SH-SY5Y (cell line): ENCODE measurements around the gene HRH3.

Experiments used
- GATA2 ChIP-seq: IDR thresholded peaks from 2 replicates; pipeline ENCODE4 v1.6.1; 2011; ENCODE audit warnings: mild to moderate bottlenecking, low read depth, low read length
- GATA3 ChIP-seq: IDR thresholded peaks from 2 replicates; pipeline ENCODE4 v1.6.1; 2011; ENCODE audit warnings: low read depth, mild to moderate bottlenecking, low read length, moderate library complexity

HRH3 gene

DNA sequence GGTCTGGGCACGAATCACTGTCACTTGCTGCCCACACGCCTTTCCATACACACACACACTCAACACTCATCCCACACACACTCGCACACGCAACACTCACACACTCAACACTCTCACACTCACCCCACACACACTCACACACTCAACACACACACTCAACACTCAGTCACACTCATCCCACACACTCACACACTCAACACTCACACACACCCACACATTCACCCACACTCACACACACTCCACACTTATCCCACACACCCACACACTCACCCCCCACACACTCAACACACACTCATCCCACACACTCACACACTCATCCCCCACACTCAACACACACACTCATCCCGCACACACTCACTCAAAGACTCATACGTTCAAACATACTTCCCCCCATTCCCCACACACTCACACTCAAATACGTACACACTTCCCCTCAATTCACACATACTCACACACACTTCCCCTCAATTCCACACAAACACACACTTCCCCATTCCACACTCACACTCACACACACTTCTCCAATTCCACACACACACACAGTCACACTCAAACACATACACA is 9.0 kb upstream of the HRH3 start:
- TF ChIP-seq GATA2 (no peak), GATA3 (no peak)

DNA sequence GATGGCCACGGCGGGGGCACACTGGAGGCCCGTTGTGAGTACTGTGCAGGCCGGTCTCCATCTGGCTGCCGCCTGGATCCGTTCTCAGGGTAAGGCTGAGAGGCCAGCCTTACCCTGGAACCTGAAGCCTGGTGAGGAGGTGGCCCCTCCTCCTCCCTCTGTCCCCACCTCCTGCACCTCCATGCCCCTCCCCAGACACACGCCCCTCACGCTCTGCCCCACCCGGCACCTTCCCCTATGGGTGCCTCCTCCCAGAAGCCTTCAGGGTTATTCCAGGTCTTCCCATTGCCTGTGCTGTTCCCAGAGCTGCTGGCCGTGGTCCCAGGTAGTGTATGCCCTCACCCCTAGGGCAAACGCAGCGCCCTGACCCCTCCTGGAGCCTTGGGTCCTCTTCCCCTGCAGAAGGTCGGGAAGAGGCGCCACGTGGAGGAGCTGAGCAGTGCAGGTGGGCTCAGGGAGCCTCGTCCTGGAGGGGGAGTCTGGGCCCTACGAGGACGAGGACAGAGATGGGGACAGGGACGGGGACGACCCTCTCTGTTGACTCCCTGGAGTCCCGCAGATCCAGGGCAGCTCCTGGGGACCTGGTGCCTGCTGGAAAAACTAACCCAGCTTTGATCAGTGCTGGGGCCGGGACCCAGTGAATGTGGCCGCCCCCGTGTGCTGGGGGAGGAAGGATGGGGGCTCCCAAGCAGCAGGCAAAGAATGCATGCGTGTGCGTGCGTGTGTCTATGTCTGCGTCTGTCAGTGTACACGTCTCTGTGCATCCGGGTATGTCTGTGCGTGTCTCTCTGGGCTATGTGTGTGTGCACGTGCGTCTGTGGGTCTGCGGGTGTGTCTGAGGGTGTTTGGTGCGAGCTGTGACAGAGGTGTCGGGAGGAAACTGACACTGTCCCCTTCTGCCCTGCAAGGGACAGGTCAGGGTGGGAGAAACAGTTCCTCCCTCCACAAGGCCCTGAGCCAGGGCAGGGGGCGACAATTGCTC is 8.2 kb upstream of the HRH3 start:
- no peak for TF ChIP-seq GATA2
- TF ChIP-seq GATA3: no peak

DNA sequence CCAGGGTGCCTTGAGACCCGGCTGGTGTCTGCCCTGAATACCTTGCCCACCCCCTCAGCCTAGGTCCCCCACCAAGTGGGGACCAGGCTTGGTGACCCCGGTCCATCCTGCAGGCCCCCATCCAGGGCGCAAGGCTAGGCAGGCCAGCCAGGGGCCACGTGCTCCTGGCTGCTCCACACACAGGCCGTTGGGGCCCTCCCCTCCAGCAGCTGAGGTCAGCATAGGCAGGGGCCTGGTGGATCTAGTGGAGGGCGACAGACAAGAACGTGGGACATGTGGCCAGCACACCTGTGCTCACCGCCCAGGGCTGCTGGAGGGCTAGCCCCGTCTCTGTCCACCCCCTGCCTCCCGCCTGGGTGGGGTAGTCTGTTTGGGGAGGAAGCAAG is 7.5 kb upstream of the HRH3 start:
- no peak for TF ChIP-seq GATA3
- TF ChIP-seq GATA2: no peak

DNA sequence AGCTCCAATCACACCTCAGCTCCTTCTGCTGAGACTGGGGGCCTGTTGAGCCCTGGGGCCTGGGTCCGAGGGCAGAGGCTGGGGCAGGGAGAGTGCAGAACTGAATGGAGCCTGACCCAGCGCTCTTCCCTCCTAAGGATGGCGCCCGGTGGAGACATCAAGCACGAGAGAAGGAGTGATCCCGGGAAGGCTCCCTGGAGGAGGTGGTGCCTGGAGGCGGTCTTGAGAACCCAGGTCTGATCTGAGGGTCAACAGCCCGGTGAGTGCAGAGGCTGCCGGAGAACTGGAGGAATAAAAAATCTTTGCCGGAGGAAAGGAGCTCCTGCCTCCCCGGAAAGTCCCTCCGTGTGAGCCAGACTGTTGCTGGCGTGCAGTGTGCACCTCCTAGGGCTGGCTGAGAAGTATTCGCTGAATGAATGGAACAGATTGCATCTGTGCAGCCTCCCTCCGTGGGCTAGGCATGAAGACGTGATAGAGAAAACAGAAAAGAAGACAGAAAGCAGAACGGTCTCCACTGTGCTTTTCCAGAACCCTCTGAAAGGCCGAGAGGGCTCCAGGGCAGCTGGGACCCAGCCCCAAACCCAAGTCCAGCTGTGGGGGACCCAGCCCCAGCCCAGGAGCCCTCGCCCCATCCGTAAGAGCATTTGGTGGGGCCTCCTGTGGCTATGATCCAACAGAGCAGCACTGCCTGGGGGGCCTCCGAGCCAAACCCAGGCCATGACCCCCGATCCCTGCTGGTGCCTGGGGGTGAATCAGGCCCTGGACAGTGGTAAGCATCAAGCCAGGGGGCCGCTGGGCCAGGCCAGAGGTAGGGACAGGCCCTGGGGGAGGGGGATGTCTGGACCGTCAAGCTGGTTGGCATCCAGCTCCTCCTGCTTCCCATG is 6.9 kb upstream of the HRH3 start:
- TF ChIP-seq GATA3: no peak
- no peak for TF ChIP-seq GATA2

DNA sequence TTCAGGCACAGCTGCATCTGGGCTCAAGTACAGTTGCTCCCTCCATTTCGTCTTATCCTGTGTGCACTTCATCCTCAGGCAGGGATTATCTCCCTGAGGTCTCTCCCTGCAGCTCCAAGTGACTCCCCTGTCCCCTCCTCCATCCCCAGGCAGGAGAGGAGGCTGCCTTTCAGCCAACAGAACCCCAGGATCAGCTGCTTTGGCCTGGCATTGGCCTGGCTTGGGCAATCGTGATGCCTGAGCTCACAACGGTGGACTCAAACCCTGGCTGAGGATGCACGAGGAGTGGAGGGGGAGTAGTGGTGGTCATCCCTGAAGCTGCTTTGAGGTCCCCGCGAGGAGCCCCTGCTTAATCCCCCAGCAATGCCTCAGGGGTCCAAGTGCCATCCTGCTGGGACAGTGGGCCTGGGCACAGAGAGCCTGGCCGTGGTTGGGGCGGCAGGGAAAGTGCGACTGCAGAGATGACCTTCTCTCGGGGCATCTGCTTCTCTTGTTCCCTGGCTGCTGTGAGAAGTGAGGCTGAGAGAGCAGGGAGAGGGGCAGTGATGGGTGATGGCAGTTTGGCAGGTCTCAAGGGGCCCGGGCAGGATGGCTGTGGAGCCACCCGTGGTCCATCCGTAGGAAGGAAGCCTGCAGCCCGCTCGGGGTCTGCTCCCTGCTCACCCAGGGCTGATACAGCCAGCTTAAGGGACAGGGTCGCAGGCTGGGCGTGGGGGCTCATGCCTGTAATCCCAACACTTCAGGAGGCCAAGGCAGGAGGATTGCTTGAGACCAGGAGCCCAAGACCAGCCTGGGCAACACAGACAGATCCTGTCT is 6.0 kb upstream of the HRH3 start:
- no peak for TF ChIP-seq GATA3
- no peak for TF ChIP-seq GATA2

DNA sequence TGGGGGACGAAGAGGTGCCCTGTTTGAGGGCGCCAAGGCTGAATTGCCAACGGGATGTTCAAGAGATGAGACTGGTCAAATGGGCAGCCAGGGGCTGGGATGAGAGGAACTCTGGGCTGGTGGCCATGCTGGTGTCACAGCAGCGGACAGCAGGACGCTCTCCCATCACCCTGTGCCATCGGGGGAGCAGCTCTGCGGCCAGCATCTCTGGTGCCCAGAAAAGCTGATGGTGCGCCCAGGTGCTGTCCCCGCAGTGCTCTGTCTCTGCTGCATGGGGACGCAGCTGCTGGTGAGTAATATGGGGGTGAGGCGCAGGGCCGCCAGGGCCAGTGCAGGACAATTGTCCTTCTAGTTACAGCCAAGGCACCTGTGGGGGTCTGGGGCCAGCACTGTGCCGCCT is 4.9 kb upstream of the HRH3 start:
- TF ChIP-seq GATA2 (no peak), GATA3 (no peak)

DNA sequence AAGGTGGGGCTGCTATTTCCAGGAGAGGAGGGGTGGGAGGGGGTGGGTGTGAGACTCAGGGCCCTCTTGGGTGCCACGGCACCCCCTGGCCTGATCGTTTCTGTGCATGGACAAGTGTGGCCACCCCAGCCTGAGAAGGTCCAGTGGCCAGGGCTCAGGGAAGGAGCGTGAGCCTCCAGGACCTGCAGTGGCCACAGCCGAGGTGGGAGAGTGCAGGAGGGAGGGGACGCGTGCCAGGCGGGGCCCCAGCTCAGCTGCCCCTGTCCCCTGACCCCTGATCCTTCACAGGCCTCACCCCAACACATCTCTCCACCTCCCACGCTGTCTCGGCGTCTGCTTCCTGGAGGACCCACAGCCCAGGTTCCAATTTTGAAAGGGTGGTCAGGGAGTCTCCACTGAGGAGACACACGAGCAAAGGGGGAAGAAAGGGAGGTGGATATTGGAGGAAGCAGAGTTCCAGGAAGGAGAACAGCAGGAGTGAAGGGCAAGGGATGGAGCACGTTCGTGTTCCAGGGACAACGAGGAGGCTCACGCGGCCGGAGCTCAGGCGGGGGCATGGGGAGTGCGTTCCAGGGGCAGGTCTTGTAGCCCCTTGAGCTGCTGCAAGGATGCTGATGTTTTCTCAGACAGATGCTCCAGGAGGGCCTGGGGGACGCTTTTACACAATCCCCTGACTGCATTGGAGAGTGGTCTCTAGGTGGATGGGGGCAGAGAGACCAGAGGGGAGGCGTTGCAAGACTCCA is 4.2 kb upstream of the HRH3 start:
- TF ChIP-seq GATA2 (no peak), GATA3 (no peak)

- TF ChIP-seq GATA2 (no peak), GATA3 (no peak)
Measured at GRCh38 chr20:62223571-62223970, 3.5 kb upstream of the HRH3 start.

- TF ChIP-seq GATA2 (no peak), GATA3 (no peak)
Measured at GRCh38 chr20:62222972-62223371, 2.9 kb upstream of the HRH3 start.

DNA sequence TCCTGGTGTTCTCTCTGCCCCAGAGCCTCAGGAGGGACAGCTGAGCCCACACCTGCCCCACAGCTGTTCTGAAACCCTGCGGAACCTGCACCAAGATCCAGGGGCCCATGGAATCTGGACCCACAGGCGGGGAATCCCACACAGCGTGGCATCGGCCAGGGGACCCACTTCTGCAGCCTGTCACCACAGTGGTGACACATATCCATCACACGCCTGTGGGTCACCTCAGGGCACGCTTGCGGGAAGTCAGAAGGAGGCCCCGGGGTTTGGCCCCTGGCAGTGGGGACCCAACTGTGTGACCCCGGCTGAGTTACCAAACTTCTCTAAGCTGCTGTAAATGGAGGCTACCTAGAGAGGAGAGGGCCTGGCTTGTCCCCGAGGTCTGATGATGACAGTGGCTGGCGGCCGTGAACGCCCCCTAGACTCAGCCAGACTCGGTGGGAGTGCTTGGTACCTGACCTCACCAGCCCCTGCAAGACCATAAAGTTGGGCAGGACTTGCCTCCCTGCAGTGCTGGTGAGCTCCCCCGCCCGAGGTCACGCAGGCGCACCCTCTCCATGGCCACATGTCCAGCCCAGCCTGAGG is 2.3 kb upstream of the HRH3 start:
- TF ChIP-seq GATA2 (no peak), GATA3 (no peak)

- TF ChIP-seq GATA2 (no peak), GATA3 (no peak)
Measured at GRCh38 chr20:62220666-62221568, 839 bp upstream of the HRH3 start.
